Muscle layer of colon (tissue), 2 donors: ENCODE data around the gene BCKDHA.
"Not testable (repeated sequence)": the region's sequence is repeated elsewhere in the genome, so short reads cannot be mapped to it uniquely, and the experiment has no call there.

Experiments used
- H3K27ac ChIP-seq: one replicate; pipeline ENCODE4 v1.7.0; 2013; ENCODE audit warnings: low read depth, mild to moderate bottlenecking, low read length, moderate library complexity
- H3K27me3 ChIP-seq, 2 donors: one replicate each; pipeline ENCODE4 v1.7.0; 2013; ENCODE audit warnings: low read length in 2 of 2, mild to moderate bottlenecking in 2 of 2; ENCODE audit not compliant: insufficient read depth in 2 of 2, control insufficient read depth in 1 of 2
- H3K36me3 ChIP-seq: one replicate; pipeline ENCODE4 v1.7.0; 2013; ENCODE audit warnings: mild to moderate bottlenecking, low read length; ENCODE audit not compliant: insufficient read depth
- H3K4me1 ChIP-seq: one replicate; pipeline ENCODE4 v1.7.0; 2013; ENCODE audit warnings: mild to moderate bottlenecking, low read length; ENCODE audit not compliant: insufficient read depth
- H3K4me3 ChIP-seq, 2 donors: one replicate each; pipeline ENCODE4 v1.7.0; 2013; ENCODE audit warnings: low read length in 2 of 2, low read depth in 1 of 2, mild to moderate bottlenecking in 1 of 2, moderate library complexity in 1 of 2
- H3K9ac ChIP-seq: one replicate; pipeline ENCODE4 v1.7.0; 2013; ENCODE audit warnings: low read length
- H3K9me3 ChIP-seq: one replicate; pipeline ENCODE4 v1.7.0; 2013; ENCODE audit warnings: mild to moderate bottlenecking, low read length
- donor health status: abdominal sarcoma.
- donor health status: Adenocarcinoma of cecum.

The BCKDHA gene

GRCh38 chr19:41371119-41371518 is 26.5 kb upstream of the BCKDHA start:
- H3K27ac ChIP-seq, H3K9ac ChIP-seq, H3K9me3 ChIP-seq, H3K27me3 ChIP-seq, H3K36me3 ChIP-seq, H3K4me3 ChIP-seq: not testable (repeated sequence)
- peaks cover 14% of the 10 kb centered on the region for H3K4me1 ChIP-seq

GRCh38 chr19:41371541-41371940 is 26.1 kb upstream of the BCKDHA start:
- peaks cover 14% of the 10 kb centered on the region for H3K4me1 ChIP-seq
- H3K27me3 ChIP-seq = no peaks in the 10 kb centered on the region
- no peak overlapping the region for H3K9ac ChIP-seq
- H3K36me3 ChIP-seq = no peaks in the 10 kb centered on the region
- no peaks in the 10 kb centered on the region for H3K9me3 ChIP-seq
- no peak overlapping the region for H3K27ac ChIP-seq
- H3K4me3 ChIP-seq = no peak overlapping the region

GRCh38 chr19:41372501-41372900 is 25.1 kb upstream of the BCKDHA start:
- no peak overlapping the region for H3K27ac ChIP-seq
- no peaks in the 10 kb centered on the region for H3K36me3 ChIP-seq
- H3K27me3 ChIP-seq = no peaks in the 10 kb centered on the region
- no peak overlapping the region for H3K9ac ChIP-seq
- no peaks in the 10 kb centered on the region for H3K9me3 ChIP-seq
- no peak overlapping the region for H3K4me3 ChIP-seq
- peaks cover 19% of the 10 kb centered on the region for H3K4me1 ChIP-seq

- Histone ChIP-seq H3K9ac (no peak overlapping the region), H3K4me1 (peaks cover 28% of the 10 kb centered on the region), H3K27ac (peak overlapping the region; percentile 32), H3K9me3 (no peaks in the 10 kb centered on the region), H3K36me3 (no peaks in the 10 kb centered on the region), H3K4me3 (peak overlapping the region in 1 of 2 donors; percentile 14), H3K27me3 (no peaks in the 10 kb centered on the region)
These were observed 23.6 kb upstream of the BCKDHA start for GRCh38 chr19:41373993-41374392.

- H3K4me3 ChIP-seq = peak within 1 kb of the TSS; percentile 57 to 70
- no peaks in the 10 kb centered on the region for H3K9me3 ChIP-seq
- no peaks in the 10 kb centered on the region for H3K36me3 ChIP-seq
- H3K27ac ChIP-seq = peak within 1 kb of the TSS; percentile 57
- H3K4me1 ChIP-seq = peaks cover 28% of the 10 kb centered on the region
- no peaks in the 10 kb centered on the region for H3K27me3 ChIP-seq
- peak within 1 kb of the TSS; percentile 45 for H3K9ac ChIP-seq
These were observed 21.2 kb upstream of the BCKDHA start, which contains the start of gene TMEM91 for GRCh38 chr19:41376241-41376997. Gene TMEM91 (plus strand): TSS chr19:41376533. CDS start chr19:41378310, 1,777 bp downstream.

- Histone ChIP-seq H3K27me3 (no peaks in the 10 kb centered on the region), H3K9me3 (no peaks in the 10 kb centered on the region), H3K36me3 (no peaks in the 10 kb centered on the region), H3K27ac (no peak overlapping the region), H3K9ac (peak overlapping the region; percentile 45), H3K4me1 (peaks cover 28% of the 10 kb centered on the region), H3K4me3 (peak overlapping the region; percentile 57 to 70)
These were observed 20.6 kb upstream of the BCKDHA start for GRCh38 chr19:41376998-41377365.

GRCh38 chr19:41377977-41378709 is 19.5 kb upstream of the BCKDHA start:
- no peak overlapping the region for H3K9ac ChIP-seq
- no peaks in the 10 kb centered on the region for H3K27me3 ChIP-seq
- no peak overlapping the region for H3K4me3 ChIP-seq
- H3K36me3 ChIP-seq = no peaks in the 10 kb centered on the region
- no peaks in the 10 kb centered on the region for H3K9me3 ChIP-seq
- peaks cover 28% of the 10 kb centered on the region for H3K4me1 ChIP-seq
- H3K27ac ChIP-seq = peak overlapping the region; percentile 78

- not testable (repeated sequence) for H3K9ac ChIP-seq, H3K36me3 ChIP-seq, H3K27me3 ChIP-seq, H3K9me3 ChIP-seq, H3K27ac ChIP-seq, H3K4me3 ChIP-seq
- peaks cover 14% of the 10 kb centered on the region for H3K4me1 ChIP-seq
These were observed 16.1 kb upstream of the BCKDHA start for GRCh38 chr19:41381536-41381935.

GRCh38 chr19:41384351-41384750 is 13.3 kb upstream of the BCKDHA start:
- Histone ChIP-seq H3K36me3 (peaks cover 8% of the 10 kb centered on the region), H3K4me1 (no peaks in the 10 kb centered on the region), H3K27ac (no peak overlapping the region), H3K9me3 (no peaks in the 10 kb centered on the region), H3K9ac (no peak overlapping the region), H3K27me3 (no peaks in the 10 kb centered on the region), H3K4me3 (no peak overlapping the region)

- Histone ChIP-seq H3K9me3 (no peaks in the 10 kb centered on the region), H3K27me3 (no peaks in the 10 kb centered on the region), H3K4me3 (no peak overlapping the region), H3K4me1 (no peaks in the 10 kb centered on the region), H3K36me3 (peaks cover 23% of the 10 kb centered on the region), H3K27ac (no peak overlapping the region), H3K9ac (no peak overlapping the region)
These were observed 11.2 kb upstream of the BCKDHA start for GRCh38 chr19:41386442-41386841.

- no peaks in the 10 kb centered on the region for H3K4me1 ChIP-seq
- H3K9me3 ChIP-seq = no peaks in the 10 kb centered on the region
- no peak overlapping the region for H3K4me3 ChIP-seq
- H3K36me3 ChIP-seq = peaks cover 27% of the 10 kb centered on the region
- H3K27me3 ChIP-seq = no peaks in the 10 kb centered on the region
- no peak overlapping the region for H3K9ac ChIP-seq
- H3K27ac ChIP-seq = no peak overlapping the region
These were observed 6.0 kb upstream of the BCKDHA start for GRCh38 chr19:41391618-41392017.
